Heart left ventricle (tissue), 13 donors: ENCODE results near the gene ZNF687.

Experiments
- CTCF ChIP-seq, 12 donors: fragments of 200-600 bp; sonication (generic) in 4 of 12; IDR thresholded peaks; one replicate each; pipeline versions ENCODE4 v1.5.0 to v1.8.0; 2018 to 2022; ENCODE audit warnings: antibody characterized with exemption in 12 of 12, mild to moderate bottlenecking in 5 of 12
- POLR2A ChIP-seq, 2 donors: fragments of 450-650 bp; IDR thresholded peaks; one replicate each; pipeline ENCODE4 v1.6.1; 2017; ENCODE audit warnings: antibody characterized with exemption in 2 of 2, mild to moderate bottlenecking in 2 of 2, moderate library complexity in 2 of 2
- donor health status: ischemic (EF 13 %, LVEDD 7.1; RV severe dilation, severe dysfunction).
- donor health status: DM: no; HTN: yes; CAD: no.
- donor health status: DM: no; HTN: no; CAD: no.
- donor health status: ischemic (EF 25% LVEDD 6.9; RV normal size, moderate dysfunction).
- donor health status: ischemic (EF 25% LVEDD 5.7; RV mildly dilated, moderate dysfunction).
- donor health status: ischemic (EF 35%, LVEDD 5.7; RV mildly dilated, moderate dysfunction).
- donor health status: nonischemic (EF 11% LVEDD 7.7; RV severe dilation, severe dysfunction).
- donor health status: DM: yes; HTN: yes; CAD: no.
- donor health status: PGD.
- donor health status: ischemic (EF 29% LVEDD 5.4; RV normal size, mild dysfunction).
- donor health status: nonischemic (EF 23%, LVEDD 6.1; RV moderate dilation, normal function).

- TF ChIP-seq CTCF (IDR thresholded peaks at IDR 0.05) (no peak), POLR2A (IDR thresholded peaks at IDR 0.05) (no peak)
These were observed 36.9 kb downstream of the ZNF687 start for GRCh38 chr1:151318975-151319374.
